GM23248 (cell line): ENCODE data around the gene IKZF1. TPM values are rescaled to one million over a fixed set of nuclear protein-coding genes. Genes with fewer than 3 reads are reported as not detected.

ENCODE experiments used
- DNase-seq: peaks from one replicate; pipeline ENCODE4 v3.0.0-alpha.2; 2015
- H2AFZ ChIP-seq: fragments of 200-600 bp; sonication (generic); 2 replicates; pipeline ENCODE4 v1.6.1; 2016; ENCODE audit warnings: antibody characterized with exemption
- H3F3A ChIP-seq: fragments of 200-600 bp; sonication (generic); 2 replicates; pipeline ENCODE4 v1.6.1; 2016; ENCODE audit warnings: mild to moderate bottlenecking, antibody characterized with exemption, mixed run types; ENCODE audit not compliant: insufficient read depth
- H3K27ac ChIP-seq: fragments of 200-600 bp; sonication (generic); 2 replicates; pipeline ENCODE4 v1.5.1; 2016; ENCODE audit warnings: mild to moderate bottlenecking
- H3K27me3 ChIP-seq: fragments of 200-600 bp; sonication (generic); replicated peaks from 2 replicates; pipeline ENCODE4 v1.6.1; 2016; ENCODE audit warnings: mild to moderate bottlenecking; ENCODE audit not compliant: insufficient read depth
- H3K36me3 ChIP-seq: fragments of 200-600 bp; sonication (generic); 2 replicates; pipeline ENCODE4 v1.6.1; 2016; ENCODE audit warnings: low read depth, mild to moderate bottlenecking
- H3K4me1 ChIP-seq: fragments of 200-600 bp; sonication (generic); 2 replicates; pipeline ENCODE4 v1.6.1; 2016; ENCODE audit warnings: mild to moderate bottlenecking; ENCODE audit not compliant: insufficient read depth
- H3K4me2 ChIP-seq: fragments of 200-600 bp; sonication (generic); one replicate; pipeline ENCODE4 v1.6.1; 2016; ENCODE audit warnings: mild to moderate bottlenecking; ENCODE audit not compliant: unreplicated experiment
- H3K4me3 ChIP-seq: fragments of 200-600 bp; sonication (generic); 2 replicates; pipeline ENCODE4 v1.5.1; 2016; ENCODE audit warnings: mild to moderate bottlenecking
- H3K79me2 ChIP-seq: fragments of 200-600 bp; sonication (generic); 2 replicates; pipeline ENCODE4 v1.6.1; 2016; ENCODE audit warnings: mild to moderate bottlenecking; ENCODE audit not compliant: insufficient read depth
- H3K9ac ChIP-seq: fragments of 200-600 bp; sonication (generic); 2 replicates; pipeline ENCODE4 v1.6.1; 2016; ENCODE audit warnings: mild to moderate bottlenecking
- H3K9me2 ChIP-seq: fragments of 200-600 bp; sonication (generic); 2 replicates; pipeline ENCODE4 v1.6.1; 2016; ENCODE audit warnings: mixed run types, mild to moderate bottlenecking, moderate library complexity; ENCODE audit not compliant: insufficient read depth
- H3K9me3 ChIP-seq: fragments of 200-600 bp; sonication (generic); one replicate; pipeline ENCODE4 v1.6.1; 2017; ENCODE audit warnings: low read depth
- H4K20me1 ChIP-seq: fragments of 200-600 bp; sonication (generic); 2 replicates; pipeline ENCODE4 v1.6.0; 2016; ENCODE audit not compliant: insufficient read depth
- EZH2 ChIP-seq: fragments of 200-600 bp; sonication (generic); IDR thresholded peaks from 2 replicates; pipeline ENCODE4 v1.6.1; 2018; ENCODE audit warnings: antibody characterized with exemption, mild to moderate bottlenecking; ENCODE audit not compliant: insufficient read depth, poor library complexity, severe bottlenecking
- EZH2phosphoT487 ChIP-seq: fragments of 200-600 bp; sonication (generic); IDR thresholded peaks from 2 replicates; pipeline ENCODE4 v1.6.1; 2018; ENCODE audit warnings: antibody characterized with exemption, moderate library complexity, mild to moderate bottlenecking, low read depth; ENCODE audit not compliant: insufficient read depth
- WGBS, 2 experiments: methylation state at CpG; one replicate each; pipeline ENCODE4 v1.1.6; 2015 to 2017; ENCODE audit warnings: low lambda C conversion rate in 2 of 2, low coverage in 1 of 2; ENCODE audit errors: missing lambda C conversion rate in 2 of 2; 5-methylcytosine and 5-hydroxymethylcytosine counted together
- in situ Hi-C: fragments of 300-500 bp; cut with MboI; formaldehyde crosslinking; loops from 2 replicates; pipeline ENCODE4 v1.15.0; 2020
- polyA plus RNA-seq: library from polyadenylated mRNA; unstranded; fragments of >200 nt; fragmentation: Nextera tagmentation; extraction: Ambion mirVana; gene quantifications from 2 replicates; pipeline ENCODE4 v1.2.1, GENCODE V29; 2016
- total RNA-seq: library from RNA; depleted of rRNA; stranded (reverse); fragments of >200 nt; shearing (Covaris generic); gene quantifications from 2 replicates; pipeline ENCODE4 v1.2.3, GENCODE V29; 2014

The IKZF1 gene
- total and polyA plus RNA-seq, 2 experiments from 2014 or later = not detected

DNA sequence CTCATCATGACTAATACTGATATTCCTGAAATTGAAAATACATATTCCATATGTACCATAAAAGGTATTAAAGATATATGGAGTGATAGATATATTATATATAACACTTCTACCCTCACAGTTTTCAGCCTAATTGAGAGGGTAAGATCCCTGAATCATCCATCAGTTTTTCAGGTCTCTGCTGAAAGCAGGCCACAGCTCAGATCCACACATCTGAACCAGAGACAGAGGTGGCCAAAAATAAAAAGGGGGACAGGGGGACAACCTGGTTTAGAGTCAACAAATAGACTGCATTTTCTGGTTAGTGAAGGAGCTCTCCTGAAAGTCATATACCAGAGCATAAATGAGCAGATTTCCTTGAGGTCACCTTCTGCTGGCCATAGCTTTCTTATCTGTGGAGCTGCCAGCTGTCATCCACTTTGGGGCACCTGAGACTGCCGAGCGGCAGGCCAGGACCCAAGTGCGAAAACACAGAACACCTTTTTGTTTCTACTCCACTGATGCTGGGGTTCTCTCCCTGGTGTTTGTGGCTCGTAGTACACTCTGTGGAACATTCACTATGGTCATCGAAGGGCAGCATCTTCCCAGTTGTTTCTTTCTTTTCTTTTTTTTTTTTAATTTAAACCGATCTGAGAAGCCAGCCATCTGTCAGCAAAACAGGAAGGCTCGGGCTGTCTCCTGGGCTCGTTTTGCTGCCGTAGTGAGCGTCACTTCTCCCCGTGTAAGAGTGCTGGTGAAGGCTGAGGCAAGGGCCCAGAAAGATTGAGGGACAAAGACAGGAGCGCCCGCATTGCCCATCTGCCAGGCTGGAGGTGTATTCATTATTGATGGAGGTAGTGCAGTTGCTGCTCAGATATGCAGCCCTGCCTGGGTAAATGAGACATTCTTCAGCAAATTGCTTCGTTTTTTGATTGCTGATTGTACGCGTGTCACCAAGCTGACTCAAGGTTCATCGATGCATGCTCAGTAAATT lies 13.5 kb downstream of the IKZF1 start:
- WGBS, 2 experiments = 48 to 49% methylated on average over 17 of the region's 17 CpGs
- in situ Hi-C loops = no loop called here
- no peak overlapping the region for H3K4me3 ChIP-seq
- H3K4me2 ChIP-seq = no peak overlapping the region
- no peak for TF ChIP-seq EZH2phosphoT487
- TF ChIP-seq EZH2 = no peak
- no peak overlapping the region for H2AFZ ChIP-seq
- H3K9me2 ChIP-seq = no peaks in the 10 kb centered on the region
- H3K27me3 ChIP-seq = peaks cover 45% of the 10 kb centered on the region
- no peaks in the 10 kb centered on the region for H3K79me2 ChIP-seq
- no peak for DNase-seq
- H4K20me1 ChIP-seq = no peaks in the 10 kb centered on the region
- H3K9ac ChIP-seq = no peak overlapping the region
- H3K9me3 ChIP-seq = no peaks in the 10 kb centered on the region
- no peaks in the 10 kb centered on the region for H3F3A ChIP-seq
- H3K4me1 ChIP-seq = no peaks in the 10 kb centered on the region
- H3K36me3 ChIP-seq = no peaks in the 10 kb centered on the region
- H3K27ac ChIP-seq = no peak overlapping the region

DNA sequence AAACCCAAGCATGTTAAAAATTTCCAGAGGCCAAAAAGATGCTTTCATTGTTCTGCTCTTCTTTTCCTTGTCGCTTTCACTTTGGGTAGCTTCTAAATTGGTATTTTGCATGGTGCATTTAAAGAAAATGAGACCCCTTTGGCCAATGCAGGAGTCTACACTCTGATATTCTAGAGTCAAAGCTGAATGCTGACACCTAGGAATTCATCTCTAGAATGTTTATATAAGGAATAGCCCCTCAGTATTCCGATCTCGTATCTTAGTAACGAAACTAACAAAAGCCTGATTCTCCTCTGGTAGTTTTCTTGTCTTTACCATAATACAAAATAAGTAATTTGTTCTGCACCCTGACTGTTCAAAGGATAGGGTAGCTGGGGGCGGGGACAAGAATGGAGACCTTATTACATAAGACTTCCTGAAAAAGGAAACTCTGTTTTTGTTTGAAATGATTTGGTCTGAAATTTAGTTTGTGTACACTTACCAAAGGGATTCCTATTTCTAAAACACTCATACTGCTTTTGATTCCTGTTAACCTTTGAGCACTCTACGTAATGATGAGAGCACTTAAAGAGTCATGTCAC lies 17.1 kb downstream of the IKZF1 start:
- H4K20me1 ChIP-seq = no peaks in the 10 kb centered on the region
- peaks cover 21% of the 10 kb centered on the region for H3K27me3 ChIP-seq
- DNase-seq = no peak
- H3K36me3 ChIP-seq = no peaks in the 10 kb centered on the region
- H3K4me2 ChIP-seq = no peak overlapping the region
- no peaks in the 10 kb centered on the region for H3F3A ChIP-seq
- H3K79me2 ChIP-seq = no peaks in the 10 kb centered on the region
- H3K27ac ChIP-seq = no peak overlapping the region
- TF ChIP-seq EZH2phosphoT487 = no peak
- TF ChIP-seq EZH2 = no peak
- H3K9ac ChIP-seq = no peak overlapping the region
- no peaks in the 10 kb centered on the region for H3K4me1 ChIP-seq
- WGBS, 2 experiments = 41 to 52% methylated on average over 6 of the region's 6 CpGs
- H3K9me3 ChIP-seq = no peaks in the 10 kb centered on the region
- H3K9me2 ChIP-seq = no peaks in the 10 kb centered on the region
- no peak overlapping the region for H2AFZ ChIP-seq
- in situ Hi-C loops = no loop called here
- H3K4me3 ChIP-seq = no peak overlapping the region

DNA sequence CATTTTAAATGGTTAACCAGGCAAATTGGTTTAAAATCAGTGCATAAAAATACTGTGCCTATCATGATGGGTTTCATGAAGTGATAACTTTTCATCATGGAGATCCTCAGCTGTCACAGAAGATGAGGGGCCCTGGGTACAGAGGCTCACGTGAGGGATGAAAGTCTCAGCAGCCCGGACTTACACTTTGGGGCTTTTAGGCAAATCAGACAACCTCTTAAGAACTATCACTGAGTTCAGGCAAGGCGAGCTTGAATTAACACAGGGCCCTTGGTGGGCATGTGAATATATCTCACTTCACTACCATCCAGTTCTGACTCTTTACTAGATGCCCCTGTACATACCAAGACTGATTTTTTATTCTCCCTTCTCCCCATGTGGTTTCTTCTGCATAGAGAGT lies 19.6 kb downstream of the IKZF1 start:
- TF ChIP-seq EZH2phosphoT487 = no peak
- TF ChIP-seq EZH2 = no peak
- Histone ChIP-seq H3K27me3 (peaks cover 14% of the 10 kb centered on the region), H3K79me2 (no peaks in the 10 kb centered on the region), H3K4me2 (no peak overlapping the region), H3K9ac (no peak overlapping the region), H2AFZ (no peak overlapping the region), H3K4me3 (no peak overlapping the region), H3K9me2 (no peaks in the 10 kb centered on the region), H4K20me1 (no peaks in the 10 kb centered on the region), H3K9me3 (no peaks in the 10 kb centered on the region), H3K4me1 (no peaks in the 10 kb centered on the region), H3K36me3 (no peaks in the 10 kb centered on the region), H3K27ac (no peak overlapping the region), H3F3A (no peaks in the 10 kb centered on the region)
- no peak for DNase-seq
- WGBS, 2 experiments = 11 to 18% methylated on average over 3 of the region's 3 CpGs
- in situ Hi-C loops = no loop called here

DNA sequence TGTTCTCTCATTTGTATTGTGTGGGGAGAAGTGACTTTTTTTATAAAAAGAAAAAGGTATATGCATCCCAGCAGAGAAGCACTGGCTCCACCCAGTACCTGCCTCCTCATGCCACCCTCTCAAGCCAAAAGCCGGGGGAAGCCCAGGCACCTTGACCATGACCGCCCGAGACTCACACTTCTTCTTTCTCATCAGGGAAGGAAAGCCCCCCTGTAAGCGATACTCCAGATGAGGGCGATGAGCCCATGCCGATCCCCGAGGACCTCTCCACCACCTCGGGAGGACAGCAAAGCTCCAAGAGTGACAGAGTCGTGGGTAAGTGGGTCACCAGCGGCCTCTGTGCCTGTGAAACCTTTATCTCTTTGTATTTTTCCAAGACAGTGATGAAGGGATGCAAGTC lies 22.9 kb downstream of the IKZF1 start:
- H3K79me2 ChIP-seq = no peaks in the 10 kb centered on the region
- H3K4me3 ChIP-seq = no peak overlapping the region
- H3K27me3 ChIP-seq = peaks cover 16% of the 10 kb centered on the region
- no peaks in the 10 kb centered on the region for H3K9me3 ChIP-seq
- no peak for DNase-seq
- no peaks in the 10 kb centered on the region for H3K4me1 ChIP-seq
- no peaks in the 10 kb centered on the region for H4K20me1 ChIP-seq
- no peak overlapping the region for H3K9ac ChIP-seq
- no peaks in the 10 kb centered on the region for H3F3A ChIP-seq
- WGBS, 2 experiments = 48 to 55% methylated on average over 10 of the region's 10 CpGs
- H3K27ac ChIP-seq = no peak overlapping the region
- no peak overlapping the region for H3K4me2 ChIP-seq
- in situ Hi-C loops = no loop called here
- no peaks in the 10 kb centered on the region for H3K9me2 ChIP-seq
- H3K36me3 ChIP-seq = no peaks in the 10 kb centered on the region
- H2AFZ ChIP-seq = no peak overlapping the region
- no peak for TF ChIP-seq EZH2
- no peak for TF ChIP-seq EZH2phosphoT487
